Activated CD4-positive, alpha-beta T cell treated with anti-CD3 and anti-CD28 coated beads for 48 hours (primary cell): Measurements from ENCODE around the gene ZNF428.
A peak's percentile ranks its signal among the peaks of the same experiment; 100 is the strongest.
"Not testable (repeated sequence)": the region's sequence is repeated elsewhere in the genome, so short reads cannot be mapped to it uniquely, and the experiment has no call there.

Experiments
- DNase-seq: peaks from one replicate; pipeline ENCODE4 v3.0.0-alpha.2; 2020

ZNF428 gene, protein sequence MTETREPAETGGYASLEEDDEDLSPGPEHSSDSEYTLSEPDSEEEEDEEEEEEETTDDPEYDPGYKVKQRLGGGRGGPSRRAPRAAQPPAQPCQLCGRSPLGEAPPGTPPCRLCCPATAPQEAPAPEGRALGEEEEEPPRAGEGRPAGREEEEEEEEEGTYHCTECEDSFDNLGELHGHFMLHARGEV

DNA sequence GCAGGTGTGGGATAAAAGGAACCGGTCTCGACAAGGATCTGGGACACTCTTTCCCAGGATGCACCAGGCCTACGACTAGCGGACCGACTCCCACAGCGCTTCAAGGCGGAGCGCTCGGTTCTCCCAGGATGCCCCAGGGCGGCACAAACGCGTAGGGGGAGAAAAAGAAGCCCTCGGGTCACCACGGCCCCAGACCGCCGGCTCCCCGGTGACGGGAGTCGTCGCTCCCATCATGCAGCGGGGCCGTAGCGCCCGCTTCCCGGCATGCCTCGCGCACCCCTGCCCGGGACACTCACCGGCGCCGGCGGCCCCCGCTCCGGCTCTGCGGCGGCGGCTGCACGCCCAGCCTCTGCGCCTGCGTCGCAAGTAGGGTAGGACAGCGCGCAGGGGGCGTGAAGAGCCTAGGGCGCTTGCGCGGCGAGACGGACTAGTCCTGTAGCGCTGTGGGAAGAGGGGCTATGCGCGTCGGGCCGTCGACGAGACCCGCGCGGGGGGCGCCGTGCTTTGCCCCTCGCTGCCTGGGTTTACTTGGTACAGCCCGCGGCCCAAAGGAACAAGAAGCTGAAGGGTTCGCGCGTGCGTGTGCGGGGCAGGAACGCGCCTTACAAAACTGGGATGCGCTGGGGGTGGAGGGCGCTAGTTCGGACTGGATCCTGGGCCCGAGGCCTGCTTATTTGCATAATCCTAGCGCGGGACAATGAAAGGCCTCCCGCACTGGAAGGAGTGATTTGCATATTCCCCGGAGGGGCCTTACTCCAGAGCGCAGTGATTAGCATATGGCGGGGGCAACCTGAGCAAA lies at the start of gene ZNF428:
Gene ZNF428 (minus strand): TSS at position 368 of the 799 bp plus-strand sequence. CDS start 5,325 bp downstream, outside the sequence.
- peak; percentile 92 for DNase-seq

DNA sequence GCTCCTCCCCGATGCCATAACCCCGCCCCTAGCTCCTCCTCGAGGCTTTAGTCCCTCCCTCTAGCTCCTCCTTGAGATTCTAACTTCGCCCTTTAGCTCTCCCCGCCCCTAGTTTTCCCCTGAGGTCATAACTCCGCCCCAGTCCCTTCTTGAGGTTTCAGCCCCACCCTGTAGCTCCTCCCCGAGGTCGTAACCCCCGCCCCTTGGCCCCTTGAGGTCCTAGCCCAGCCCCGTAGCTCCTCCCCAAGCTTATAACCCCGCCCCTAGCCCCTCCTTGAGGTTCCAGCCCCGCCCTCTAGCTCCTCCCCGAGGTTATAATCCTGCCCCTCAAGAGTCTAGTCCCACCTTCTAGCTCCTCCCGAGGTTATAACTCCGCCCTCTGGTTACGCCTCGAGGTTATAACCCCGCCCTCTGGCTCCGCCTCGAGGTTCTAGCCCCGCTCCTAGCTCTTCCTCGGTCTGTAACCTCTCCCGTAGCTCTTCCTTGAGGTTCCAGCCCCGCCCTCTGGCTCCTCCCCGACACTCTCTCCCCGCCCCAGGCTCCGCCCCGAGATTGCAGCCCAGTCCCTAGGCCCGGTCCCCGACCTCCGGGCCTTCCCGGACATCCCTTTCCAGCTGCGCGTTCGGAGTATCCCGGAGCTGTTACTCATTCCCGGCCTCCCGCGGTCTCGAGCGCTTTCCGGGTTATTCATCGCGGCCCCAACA lies 49.1 kb upstream of the ZNF428 start:
- DNase-seq, result peak; percentile 99

DNA sequence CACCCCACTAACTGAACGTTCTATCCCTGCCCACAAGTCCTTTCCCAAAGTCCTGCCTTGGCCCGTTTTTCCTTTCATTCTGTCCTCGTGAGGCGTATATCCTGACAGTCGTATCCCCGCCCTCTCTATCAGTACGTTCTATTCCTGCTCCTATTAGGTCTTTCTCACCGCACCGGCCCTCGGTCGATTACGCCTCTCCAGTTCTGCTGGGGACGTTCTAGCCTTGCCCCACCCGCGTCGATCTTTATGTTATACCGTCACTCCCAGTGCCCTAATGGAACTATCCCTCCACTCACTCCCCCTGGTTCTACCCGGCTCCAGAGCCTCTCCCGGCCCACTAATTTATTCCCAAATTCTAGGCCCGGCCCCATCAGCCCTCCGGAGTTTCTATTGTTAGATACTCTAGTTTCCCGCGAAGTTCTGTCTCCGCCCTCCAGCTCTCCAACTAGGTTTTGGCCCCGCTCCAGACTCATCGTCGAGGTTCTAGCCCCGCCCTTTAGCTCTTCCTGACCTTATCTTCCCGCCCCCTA lies 48.5 kb upstream of the ZNF428 start:
- no peak for DNase-seq

DNA sequence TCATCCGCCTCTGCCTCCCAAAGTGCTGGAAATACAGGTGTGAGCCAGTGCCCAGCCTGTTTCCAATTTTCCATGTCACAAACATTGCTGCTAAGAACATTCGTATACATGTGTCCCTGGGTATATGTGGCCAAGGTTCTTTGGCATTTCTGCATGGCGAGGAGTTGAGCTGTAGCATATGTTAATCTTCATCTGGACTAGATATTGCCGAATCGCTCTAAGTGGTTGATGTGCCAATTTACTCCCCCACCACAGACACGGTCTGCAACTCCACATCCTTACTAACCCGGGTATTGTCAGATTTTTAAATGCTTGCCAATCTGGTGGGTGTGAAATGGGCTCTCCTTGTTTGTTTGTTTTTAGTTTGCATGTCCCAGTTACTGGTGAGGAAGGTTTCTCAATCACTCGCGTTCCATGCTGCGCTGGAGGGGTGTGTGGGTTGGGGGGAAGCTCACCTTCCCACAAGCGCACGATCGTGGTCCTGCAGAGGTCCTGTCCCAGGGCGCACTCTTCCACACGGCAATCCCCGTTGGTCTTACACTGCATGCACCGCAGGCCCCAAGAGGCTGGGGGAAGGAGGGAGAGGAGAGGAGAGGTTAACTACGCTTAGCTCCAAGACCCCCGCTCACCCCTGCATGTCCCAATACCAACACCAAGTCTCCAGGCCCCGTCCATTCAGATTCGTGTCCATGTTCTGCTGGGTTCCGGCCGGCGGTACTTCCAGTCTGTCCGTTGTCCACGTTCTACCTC lies 47.9 kb upstream of the ZNF428 start:
- no peak for DNase-seq

DNA sequence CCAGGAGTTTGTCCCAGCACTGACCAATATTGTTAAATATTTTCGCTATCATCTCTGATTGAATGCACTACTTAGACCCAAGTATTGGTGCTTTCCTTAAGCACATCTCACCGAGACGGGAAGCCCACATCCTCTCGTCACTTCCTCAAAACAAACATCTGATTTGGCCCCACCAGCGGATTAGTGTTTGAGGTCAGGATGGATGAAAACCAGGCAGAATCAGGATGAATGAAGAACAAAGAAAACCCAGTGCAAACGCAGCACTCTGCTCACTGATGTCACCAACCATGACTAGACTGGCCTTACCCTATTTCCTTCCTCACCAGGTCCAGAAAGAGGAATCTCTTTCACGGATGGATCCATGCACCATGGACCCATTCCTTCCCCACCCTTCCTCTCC lies 44.6 kb upstream of the ZNF428 start:
- DNase-seq, result peak; percentile 9

DNA sequence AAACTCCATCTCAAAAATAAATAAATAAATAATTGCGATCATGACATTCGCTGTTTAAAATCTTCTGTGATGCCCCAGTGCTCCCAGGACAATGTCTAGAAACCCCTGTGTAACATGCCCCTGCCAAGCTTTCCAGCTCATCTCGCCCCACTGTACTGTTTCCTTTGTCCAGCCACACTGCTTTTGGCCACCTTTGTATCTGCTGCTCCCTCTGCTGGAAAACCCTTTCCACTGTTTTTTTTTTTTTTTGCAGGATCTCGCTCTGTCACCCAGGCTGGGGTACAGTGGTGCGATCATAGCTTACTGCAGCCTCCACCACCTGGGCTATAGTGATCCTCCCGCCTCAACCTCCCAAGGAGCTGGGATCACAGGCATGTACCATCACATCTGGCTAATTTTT lies 43.1 kb upstream of the ZNF428 start:
- DNase-seq, result no peak

DNA sequence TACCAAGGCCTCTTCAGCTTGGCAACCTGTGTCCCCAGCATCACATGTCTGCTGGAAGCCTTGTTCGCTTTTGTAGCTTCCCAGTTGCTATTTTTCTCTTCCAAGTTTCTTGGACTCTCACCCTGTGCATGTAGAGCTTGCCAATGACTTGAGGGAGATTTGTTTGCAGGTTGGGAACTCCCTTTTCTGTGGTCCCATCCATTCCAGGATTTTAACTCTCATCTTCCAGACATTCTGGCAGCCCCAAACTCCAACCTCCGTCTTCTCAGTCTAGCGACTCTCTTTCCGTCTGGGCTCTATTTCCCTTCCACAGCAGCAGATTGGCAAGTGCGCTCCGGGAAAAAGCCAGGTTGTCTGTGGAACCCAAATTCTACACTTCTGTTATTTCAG lies 41.5 kb upstream of the ZNF428 start:
- DNase-seq, result no peak

DNA sequence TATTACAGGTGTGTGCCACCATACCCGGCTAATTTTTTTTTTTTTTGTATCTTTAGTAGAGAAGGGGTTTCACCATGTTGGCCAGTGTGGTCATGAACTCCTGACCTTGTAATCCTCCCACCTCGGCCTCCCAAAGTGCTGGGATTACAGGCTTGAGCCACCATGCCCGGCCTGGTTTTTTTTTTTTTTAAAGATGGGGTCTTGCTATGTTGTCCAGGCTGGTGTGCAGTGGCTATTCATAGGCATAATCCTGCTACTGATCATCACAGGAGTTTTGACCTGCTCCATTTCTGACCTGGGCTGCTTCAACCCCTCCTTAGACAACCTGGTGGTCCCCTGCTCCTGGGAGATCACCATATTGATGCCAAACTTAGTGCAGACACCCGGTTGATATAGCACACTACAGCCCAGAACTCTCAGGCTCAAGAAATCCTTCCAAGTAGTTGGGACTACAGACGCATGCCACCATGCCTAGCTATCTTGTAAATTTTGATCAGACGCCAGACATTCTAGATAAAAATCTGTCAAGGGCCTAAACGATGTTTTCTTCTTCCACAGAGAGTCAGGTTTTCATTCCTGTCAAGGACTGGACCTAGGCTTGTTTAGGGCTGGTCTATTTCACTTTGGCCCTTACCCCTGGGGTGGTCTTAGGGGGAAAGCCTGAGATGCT lies 41.0 kb upstream of the ZNF428 start:
- DNase-seq, result no peak

DNA sequence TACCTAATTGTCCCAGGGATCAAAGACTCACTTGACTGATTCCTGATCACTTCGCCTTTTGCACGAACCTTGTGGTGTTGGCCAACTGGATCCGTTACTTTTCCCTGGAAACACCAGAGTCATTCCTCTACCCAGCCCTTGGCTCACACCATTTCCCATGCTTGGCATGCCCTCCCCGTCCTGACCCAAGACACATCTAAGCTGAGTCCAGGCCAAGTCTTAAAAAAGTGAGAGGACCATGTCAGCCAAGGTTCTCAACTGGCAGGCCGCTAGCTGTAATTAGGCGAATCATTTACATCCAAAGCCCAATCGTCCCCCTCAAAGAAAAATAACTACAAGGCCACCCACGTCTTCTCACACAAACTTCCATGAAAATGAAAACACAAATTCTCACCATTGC lies 39.1 kb upstream of the ZNF428 start:
- DNase-seq, result no peak

DNA sequence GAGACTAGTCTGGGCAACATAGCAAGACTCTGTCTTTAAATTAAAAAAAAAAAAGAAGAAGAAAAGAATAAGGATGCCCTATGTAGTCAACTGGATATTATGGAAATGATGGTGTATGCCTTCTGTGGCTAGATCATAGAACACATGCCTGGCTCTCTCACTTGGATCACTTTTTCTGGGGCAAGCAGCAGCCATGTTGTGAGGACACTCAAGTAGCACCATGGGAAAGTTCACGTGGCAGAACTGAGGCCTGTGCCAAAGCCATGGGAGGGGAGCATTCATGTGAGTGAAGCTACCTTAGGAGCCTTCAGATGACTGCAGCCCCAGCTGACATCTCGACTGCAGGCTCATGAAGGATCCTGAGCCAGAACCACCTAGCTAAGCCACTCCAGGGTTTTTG lies 38.6 kb upstream of the ZNF428 start:
- DNase-seq, result no peak

DNA sequence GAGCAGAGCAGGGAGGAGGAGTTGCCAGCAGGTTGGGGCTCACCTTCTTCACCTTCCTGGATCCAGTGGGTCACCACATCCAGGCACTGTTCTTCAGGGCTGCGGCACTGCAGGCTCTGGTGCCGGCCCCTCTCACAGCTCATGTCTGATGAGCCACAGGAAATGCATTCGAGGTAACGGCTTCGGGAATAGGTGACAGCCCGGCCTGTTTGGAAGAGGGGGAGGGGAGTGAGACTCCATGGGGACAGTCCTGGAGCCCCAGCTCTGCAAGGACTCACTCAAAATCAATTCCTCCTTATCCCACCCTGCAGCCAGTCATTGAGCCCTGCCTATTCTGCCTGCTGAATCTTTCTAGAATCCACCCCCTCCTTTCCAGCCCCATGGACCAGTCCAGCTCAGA lies 37.0 kb upstream of the ZNF428 start:
- no peak for DNase-seq

DNA sequence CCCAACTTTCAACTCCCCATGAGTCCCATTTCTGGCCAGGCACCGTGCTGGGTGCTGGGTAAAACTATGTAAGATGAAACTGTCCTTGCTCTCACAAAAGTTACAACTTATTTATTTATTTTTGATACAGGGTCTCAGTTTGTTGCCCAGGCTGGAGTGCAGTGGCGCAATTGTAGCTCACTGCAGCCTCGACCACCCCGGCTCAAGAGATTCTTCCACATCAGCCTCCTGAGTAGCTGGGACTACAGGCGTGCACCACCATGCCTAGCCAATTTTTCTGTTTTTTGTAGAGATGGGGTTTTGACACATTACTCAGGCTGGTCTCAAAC lies 33.1 kb upstream of the ZNF428 start:
- no peak for DNase-seq

DNA sequence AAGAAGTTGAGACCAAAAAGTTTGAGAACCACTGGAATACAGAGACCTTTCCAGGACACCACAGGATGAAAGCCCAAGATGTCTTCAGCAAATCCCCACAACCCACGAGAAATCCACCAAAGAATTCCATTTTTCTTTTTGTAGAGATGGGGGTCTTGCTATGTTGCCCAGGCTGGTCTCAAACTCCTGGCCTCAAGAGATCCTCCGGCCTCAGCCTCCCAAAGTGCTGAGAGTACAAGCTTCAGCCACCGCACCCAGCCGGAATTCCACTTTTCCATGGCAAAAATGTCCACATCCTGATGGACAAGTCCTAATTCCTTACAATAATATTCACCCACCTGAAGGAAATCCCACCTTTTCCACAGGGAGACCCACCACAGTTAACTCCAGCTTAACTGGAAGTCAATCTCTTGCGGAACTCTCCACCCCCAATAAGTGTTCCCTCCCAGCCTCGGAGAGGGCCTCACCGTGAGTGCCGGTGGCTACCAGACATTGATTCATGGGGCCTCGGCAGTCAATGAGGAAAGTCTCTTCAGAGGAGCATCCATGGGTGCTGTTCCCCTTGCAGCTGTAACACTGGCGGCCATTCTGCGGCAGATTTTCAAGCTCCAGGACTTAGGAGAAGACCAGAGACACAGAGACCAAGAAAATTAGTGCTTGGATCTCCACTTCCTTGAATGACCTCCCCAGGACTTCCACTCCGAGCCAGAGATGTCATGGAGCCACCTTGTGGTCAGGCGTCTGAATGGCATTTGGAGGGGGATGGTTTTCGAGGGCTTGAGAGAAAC lies 32.5 kb upstream of the ZNF428 start:
- peak; percentile 62 for DNase-seq

DNA sequence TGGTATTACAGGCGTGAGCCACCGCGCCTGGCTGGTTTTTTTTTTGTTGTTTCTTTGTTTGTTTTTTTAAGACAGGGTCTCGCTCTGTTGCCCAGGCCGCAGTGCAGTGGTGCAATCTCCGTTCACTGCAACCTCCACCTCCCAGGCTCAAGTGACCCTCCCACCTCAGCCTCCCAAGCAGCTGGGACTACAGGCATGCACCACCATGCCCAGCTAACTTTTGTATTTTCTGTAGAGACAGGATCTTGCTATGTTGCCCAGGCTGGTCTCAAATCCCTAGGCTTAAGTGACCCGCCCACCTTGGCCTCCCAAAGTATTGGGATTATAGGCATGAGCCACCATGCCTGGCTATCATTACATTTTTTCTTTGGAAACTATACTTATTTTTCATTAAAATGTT lies 30.8 kb upstream of the ZNF428 start:
- DNase-seq, result not testable (repeated sequence)

DNA sequence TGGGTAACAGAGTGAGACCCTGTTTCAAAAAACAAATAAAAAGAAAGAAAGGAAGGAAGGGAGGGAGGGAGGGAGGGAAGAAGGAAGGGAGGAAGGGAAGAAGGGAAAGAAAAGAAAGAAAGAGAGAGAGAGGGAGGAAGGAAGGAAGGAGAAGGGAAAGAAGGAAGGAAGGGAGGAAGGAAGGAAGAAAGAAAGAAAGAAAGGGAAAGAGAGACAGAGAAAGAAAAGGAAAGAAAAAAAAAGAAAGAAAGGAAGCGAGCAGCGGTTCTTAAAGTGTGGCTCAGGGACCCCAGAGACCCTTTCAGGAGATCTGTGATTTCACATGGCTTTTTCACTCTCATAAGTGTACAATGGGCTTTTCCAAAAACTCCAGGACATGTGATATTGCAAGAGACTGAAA lies 30.1 kb upstream of the ZNF428 start:
- no peak for DNase-seq

DNA sequence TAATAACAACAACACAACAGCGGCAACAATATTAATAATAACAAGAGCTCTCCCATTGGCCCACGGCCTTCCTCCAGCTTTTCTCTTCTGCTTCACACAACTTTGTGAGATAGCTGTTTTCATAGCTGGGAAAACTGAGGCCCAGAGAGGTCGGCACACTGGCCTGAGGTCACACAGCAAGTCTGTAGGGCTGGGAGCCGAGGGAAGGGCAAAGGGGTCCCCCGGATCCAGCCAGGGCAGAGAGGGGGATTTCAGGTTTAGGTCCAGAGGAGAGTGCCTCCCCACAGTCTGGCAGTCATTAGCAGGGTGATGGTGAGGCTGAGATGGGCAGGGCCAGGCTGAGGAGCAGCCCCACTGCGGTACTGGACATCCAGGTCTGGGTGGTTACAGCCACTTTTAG lies 29.2 kb upstream of the ZNF428 start:
- DNase-seq, result no peak

DNA sequence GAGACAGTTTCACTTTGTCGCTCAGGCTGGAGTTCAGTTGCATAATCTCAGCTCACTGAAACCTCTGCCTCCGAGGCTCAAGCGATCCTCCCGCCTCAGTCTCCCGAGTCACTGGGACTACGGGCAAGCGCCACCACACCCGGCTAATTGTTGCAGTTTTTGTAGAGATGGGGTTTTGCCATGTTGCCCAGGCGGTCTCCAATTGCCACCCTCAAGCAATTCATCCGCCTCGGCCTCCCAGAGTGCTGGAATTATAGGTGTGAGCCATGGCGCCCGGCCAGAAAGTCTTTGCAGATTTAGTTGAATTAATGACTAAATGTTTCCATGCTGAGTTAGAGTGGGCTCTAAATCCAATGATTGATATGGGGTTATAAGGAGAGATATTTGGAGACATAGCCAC lies 24.8 kb upstream of the ZNF428 start:
- no peak for DNase-seq

DNA sequence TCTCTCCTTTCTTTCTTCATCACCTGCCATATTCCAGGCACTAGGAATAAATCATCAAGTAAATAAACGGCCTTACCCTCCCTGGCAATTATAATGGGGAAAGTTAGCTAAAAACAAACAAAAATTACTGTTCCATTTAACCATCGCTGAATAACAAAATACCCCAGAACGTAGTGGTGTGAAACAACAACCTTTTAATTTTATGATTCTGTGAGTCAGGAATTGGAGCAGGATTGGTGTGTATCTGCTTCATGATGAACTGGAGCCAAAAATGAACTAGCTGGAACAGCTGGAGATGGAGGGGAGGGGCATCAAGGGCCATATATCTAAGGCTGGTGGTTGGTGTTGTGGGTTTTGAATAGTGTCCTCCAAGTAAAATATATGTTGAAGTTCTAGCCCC lies 23.9 kb upstream of the ZNF428 start:
- DNase-seq, result no peak

DNA sequence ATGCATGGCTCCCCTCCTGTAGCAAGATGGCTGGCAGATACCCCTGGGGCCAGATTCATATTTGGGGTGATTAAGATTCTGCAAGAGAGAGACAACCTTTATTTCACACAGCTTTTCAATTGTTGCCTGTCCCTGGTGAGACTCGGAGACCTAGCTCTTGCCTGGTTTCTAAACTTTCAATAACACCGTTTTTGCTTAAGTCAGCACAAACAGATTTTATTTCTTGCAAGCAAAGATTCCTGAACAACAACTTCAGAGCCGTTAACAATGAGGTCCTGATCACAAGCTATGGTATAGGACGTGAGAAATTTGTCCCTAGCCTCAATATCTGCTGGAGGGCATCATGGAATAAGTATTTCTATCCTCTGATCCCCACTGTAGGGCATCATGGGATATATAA lies 23.1 kb upstream of the ZNF428 start:
- no peak for DNase-seq

DNA sequence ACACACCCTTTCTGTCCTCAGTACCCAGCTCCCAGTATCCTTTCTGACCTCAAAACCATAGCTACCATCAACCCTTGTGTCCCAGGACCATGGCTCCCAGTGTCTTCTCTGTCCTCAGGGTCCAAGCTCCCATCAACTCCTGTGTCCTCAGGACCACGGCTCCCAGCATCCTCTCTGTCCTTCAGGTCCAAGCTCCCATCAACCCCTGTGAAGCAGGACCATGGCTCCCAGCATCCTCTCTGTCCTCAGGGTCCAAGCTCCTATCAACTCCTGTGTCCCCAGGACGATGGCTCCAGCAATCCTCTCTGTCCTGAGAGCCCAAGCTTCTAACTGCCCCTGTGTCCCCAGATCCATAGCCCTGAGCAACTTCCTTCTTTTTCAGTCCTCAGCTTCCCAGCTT lies 21.9 kb upstream of the ZNF428 start:
- DNase-seq, result no peak

DNA sequence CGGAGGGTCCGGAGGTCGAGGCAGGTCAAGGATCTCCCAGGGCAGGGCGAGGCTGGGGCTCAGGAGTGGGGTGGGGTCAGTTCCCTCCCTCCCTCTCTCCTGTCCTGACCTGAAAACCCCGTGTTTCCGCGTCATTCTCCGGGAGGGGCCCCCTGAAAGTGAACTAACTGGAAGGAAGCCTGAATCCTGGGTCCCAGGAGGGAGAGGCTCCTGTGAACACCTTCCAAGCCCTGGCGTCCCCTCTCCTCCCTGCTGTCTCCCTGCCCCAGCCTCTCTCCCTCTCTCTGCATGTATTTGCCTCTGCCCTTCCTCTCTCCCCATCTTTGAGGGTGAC lies 21.0 kb upstream of the ZNF428 start:
- DNase-seq, result no peak
